Stimulated activated CD8-positive, alpha-beta memory T cell treated with anti-CD3 and anti-CD28 coated beads, Interleukin-2, amount 100 ng/mL, for 48 hours (primary cell): Measurements from ENCODE around the gene RIOX2.
"Not testable (repeated sequence)": the region's sequence is repeated elsewhere in the genome, so short reads cannot be mapped to it uniquely, and the experiment has no call there.

ENCODE experiments used
- DNase-seq, 2 donors: peaks; one replicate each; pipeline ENCODE4 v3.0.0-alpha.2; 2020; ENCODE audit warnings: low read depth in 2 of 2

Gene RIOX2

DNA sequence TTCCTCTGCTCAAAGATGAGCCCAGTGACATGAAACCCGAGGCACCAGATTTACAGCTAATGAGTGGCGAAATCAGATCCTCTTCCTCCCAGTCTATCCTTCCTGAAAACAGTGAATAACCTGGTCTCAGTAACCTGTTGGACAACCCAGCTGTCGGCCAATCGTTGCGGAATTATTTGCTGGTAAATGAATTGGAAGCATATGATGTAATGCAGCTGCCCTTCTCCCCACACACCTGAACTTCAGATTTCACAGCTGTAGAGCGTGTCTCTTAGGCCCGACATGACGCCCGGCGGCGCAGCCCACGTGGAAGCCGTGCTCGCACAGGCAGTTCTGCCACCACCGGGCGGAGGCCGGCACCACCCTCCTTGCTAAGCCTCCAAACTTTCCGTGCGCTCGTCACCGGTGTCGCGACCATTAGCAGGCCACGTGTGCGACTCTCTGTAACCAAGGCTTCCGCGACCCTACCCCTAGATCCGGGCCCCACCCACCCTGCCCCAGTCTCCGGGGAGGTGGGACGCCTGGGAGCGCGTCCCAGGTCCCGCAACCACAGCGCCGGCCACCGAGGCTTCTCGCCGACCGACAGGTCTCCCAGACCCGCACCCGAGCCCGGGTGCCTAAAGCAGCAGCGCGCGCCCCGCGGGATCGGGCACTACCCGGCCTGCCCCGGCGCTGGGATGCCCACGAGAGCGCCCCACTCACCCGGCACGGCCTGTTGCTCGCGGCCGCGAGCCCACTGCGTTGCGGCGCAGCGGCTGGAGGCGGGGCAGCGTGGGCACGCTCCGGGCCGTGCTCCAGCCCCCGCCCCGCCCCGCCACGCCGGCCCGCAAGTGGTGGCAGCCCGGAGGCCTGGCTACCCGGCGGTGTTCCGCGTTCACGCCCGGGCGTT lies at the start of gene RIOX2:
RIOX2 (minus strand) TSS at position 753 of the 889 bp plus-strand sequence. CDS start 4,838 bp downstream, outside the sequence.
- peak; percentile 66 to 67 for DNase-seq

DNA sequence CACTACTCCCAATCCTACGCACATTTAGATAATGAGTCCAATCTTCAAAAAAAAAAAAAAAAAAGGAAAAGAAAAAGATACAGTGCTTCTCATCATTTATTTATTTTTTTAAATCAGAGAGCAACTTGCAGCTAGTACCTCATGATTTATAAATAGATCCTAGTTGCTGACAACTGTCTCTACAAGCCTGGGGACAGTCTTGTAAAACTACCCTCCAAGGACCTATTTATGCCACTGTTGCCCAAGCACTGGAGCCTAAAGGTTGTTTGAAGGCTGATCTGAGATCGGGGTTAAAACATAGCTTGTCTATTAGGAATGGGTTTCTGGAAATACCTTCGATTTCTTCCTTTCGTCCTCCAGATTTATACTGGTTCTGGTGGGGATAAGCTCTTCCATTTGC lies 48.2 kb upstream of the RIOX2 start:
- no peak for DNase-seq

GRCh38 chr3:98018301-98018700 lies 46.1 kb upstream of the RIOX2 start:
- DNase-seq: no peak

- no peak for DNase-seq
These were observed 42.0 kb upstream of the RIOX2 start for GRCh38 chr3:98014268-98014585.

DNA sequence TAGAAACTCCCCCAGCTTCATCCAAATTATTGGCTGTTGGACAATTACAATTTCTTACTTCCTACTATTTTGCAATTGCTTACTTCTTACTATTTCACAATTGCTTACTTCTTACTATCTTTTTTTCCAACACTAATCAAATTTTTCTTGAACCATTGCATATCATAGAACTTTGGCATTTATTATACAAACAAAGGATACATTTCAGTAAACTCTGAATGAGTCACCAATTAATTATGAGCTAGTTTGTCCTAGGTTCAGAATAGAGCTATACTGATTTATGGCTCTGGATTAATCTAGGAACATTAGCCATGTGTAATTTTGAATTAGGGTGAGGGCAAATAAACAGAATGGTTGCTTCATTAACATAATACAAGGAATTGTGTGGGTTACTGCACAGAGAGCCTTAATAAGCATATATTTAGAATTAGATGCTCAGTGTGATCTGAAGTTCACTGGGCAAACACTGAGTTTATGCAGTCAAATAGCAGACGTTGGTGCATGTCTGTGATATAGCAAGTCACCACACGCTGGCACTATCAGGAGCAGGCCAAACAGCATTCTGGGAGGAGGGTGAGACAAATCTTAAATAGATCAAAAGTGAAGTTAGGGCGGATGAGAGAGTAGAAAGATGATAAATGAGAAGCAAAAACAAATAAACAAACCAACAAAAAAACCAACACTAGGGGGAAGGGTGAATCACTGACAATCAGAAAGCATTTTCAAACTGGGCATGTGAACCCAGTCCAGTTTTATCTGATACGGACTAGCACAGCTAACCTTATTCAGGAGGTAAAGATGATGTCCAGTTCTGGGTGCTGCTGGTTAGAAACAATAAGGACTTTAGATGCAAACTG lies 41.4 kb upstream of the RIOX2 start:
- no peak for DNase-seq

GRCh38 chr3:98012979-98013378 lies 40.7 kb upstream of the RIOX2 start:
- DNase-seq: no peak

DNA sequence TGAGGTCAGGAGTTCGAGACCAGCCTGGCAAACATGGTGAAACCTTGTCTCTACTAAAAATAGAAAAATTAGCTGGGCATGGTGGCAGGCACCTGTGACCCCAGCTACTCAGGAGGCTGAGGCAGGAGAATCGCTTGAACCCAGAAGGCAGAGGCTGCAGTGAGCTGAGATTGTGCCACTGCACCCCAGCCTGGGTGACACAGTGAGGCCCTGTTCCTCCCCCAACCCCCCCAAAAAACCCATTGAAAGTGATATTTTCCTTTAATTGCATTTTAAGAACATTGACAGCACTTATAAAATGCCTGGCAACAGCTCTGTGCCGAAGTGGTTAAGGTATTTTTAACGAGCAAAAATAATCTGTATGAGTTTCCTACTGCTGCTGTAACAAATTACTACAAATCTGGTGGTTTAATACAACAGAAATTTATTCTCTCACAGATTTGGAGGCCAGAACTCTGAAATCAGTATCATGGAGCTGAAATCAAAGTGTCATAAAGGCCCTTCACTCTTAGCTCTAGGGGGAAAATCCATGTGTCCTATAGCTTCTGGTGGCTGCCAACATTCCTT lies 38.7 kb upstream of the RIOX2 start:
- DNase-seq: not testable (repeated sequence)

GRCh38 chr3:98010194-98010882 lies 38.1 kb upstream of the RIOX2 start:
- DNase-seq: no peak

DNA sequence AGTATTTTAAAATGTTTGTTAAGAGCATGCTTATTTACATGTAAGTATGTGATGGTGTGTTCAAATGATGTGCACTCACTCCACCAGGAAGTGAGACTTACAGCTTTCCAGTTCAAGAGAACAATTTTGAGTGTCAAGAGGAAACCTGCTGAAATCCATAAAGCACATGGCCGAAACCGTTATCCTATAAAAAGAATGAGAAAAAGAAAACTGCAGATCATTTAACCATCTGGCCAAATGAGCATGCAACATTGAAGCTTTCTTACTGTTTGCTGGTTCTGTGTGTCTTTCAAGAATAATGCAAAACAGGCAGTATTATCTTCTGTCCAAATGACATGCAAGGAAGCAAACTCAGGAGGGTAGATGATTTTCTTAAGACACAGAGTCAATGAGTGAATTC lies 36.6 kb upstream of the RIOX2 start:
- no peak for DNase-seq

DNA sequence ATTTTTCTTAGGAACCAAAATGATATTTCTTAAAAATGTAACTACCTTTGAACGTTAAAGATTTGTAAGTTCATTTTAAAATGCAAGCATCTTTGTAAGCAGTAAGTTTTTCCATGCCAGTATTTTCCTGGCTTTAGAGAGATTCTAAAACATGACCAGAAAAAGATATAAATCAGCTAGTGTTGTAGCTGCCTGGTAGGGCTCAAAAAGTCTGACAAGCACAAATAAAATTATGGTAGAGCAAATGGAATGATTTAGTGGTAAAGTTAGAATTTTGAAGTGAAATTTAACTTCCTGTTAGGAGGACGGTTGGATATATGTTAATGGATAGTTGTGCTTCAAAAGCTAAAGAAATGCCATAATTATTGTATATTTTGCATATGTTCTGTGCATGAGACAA lies 33.2 kb upstream of the RIOX2 start:
- DNase-seq: no peak

DNA sequence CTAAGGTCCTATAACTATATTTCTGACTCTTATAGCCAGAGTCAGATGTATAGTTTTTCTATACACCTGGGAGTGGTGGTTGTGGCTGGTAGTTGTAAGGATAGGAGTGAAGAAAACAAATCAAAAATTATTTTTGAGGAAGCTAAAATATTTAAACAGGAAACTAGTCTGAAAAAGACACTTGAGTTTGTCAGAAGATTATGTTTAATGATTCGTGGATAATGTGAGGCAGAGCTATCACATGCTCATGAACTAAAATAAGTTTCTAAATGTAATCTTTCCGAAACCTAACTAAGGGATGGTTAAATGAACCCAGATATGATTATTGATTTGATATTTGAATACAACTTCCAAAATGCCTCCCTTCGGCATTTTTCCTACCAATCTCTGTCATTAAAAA lies 32.5 kb upstream of the RIOX2 start:
- no peak for DNase-seq

DNA sequence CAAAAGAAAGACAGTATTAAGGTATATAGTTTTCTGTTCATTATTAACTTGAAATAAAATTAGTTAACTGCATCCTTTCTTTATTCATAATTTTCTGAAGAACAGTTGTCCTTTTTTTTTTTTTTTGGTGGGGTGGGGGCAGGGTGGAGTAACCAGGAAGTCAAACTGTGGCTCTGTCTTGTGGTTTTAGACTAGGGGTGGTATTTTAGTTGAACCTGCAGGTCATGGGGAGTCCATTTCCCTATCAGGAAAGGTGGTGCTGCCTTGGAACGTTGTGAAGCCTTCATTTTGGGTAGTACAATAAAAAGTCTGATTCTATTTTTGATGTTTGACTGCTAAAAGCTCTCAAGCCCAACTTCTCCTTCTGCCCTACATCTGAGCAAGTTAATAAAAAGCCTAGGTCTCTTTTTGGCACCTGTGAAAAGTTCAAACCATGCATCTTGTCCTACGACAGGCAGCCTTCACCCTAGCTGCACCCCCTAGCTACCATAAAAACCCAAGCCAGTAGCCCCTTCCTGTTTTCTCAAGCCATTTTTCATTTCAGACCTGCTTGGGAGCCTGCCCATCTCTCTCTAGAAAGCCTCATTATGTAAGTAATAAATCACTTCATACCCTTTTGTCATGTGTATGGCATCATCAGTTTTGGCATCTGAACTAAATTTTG lies 31.2 kb upstream of the RIOX2 start:
- DNase-seq: no peak

- no peak for DNase-seq
These were observed 30.5 kb upstream of the RIOX2 start for GRCh38 chr3:98002717-98003116.

DNA sequence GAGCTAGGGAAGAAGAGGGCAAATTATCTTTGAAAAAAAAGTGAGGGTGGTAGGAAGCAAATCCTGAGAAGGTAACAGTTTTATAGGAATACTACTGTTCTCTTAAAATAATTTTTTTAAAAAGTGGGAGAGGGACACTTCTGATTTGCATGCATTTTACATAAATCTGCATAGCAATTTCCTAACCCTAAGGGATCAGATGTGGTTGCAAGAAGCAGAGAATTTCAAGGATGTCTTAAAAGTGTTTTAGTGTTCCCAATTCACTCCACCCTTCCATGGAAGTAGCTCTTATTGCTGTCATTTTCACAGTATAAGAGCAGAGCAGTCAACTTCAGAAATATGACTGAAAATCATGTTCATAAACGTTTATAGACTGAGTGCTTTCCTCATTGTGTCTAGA lies 27.8 kb upstream of the RIOX2 start:
- no peak for DNase-seq

DNA sequence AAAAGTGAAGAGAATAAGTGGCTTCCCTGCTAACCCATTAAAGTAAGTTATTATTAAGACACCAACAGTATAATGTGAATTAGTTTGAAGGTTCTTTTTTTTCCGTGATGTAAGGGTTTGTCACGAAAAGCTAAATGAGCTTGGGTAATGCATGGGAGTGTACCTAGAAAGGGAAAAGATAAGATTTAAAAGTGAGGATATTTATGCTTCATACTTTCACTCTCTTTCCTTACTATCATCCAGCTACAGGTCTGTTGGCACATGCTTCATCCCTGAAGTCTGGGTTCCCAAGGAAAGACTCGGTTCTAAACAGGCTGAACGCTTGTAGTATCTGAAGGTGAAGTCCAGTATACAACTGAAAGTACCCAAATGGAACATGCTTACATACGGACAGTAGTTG lies 26.9 kb upstream of the RIOX2 start:
- DNase-seq: no peak

- DNase-seq: no peak
These were observed 24.8 kb upstream of the RIOX2 start for GRCh38 chr3:97996988-97997387.

GRCh38 chr3:97994328-97994945 lies 22.2 kb upstream of the RIOX2 start:
- no peak for DNase-seq

DNA sequence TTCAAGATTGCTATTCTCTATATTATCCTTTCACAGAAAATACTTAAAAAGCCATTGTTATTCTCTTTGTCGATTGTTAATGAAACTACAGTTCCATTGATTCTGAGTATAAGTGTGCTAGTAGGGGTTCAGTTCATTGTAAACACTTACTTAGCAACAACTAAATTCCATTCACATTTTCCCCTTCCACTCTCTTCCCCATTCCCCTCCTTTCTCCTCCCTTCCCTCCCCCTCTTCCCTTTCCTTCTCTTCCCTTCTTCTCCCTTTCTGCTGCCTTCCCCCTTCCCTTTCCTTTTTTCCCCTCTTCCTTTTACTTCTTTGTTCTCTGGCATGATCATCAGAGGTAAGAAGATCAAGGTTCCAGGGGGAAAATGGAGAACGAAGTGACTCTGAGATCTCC lies 21.3 kb upstream of the RIOX2 start:
- DNase-seq: no peak

- DNase-seq: no peak
These were observed 20.4 kb upstream of the RIOX2 start for GRCh38 chr3:97992547-97993173.

GRCh38 chr3:97991293-97991682 lies 19.1 kb upstream of the RIOX2 start:
- no peak for DNase-seq
